Panc1 (cell line): ENCODE data around the gene SDF4.

ENCODE experiments used
- POLR2AphosphoS5 ChIP-seq: IDR thresholded peaks from 2 replicates; pipeline ENCODE4 v1.6.1; 2012; ENCODE audit warnings: mild to moderate bottlenecking, low read depth, low read length, moderate library complexity
- SIN3A ChIP-seq: IDR thresholded peaks from 2 replicates; pipeline ENCODE4 v1.6.1; 2012; ENCODE audit warnings: low read depth, mild to moderate bottlenecking, low read length, moderate library complexity, borderline replicate concordance; ENCODE audit not compliant: insufficient read depth
- TCF7L2 ChIP-seq: IDR thresholded peaks from 2 replicates; pipeline ENCODE4 v1.6.1; 2011; ENCODE audit warnings: mild to moderate bottlenecking, low read depth, low read length, inconsistent platforms
- TF ChIP-seq, protein P1 (sequence below): fragments of 450-650 bp; IDR thresholded peaks from 2 replicates; pipeline ENCODE4 v1.5.1; 2017; ENCODE audit warnings: mild to moderate bottlenecking
- TF ChIP-seq, protein P2 (sequence below), 2 experiments: IDR thresholded peaks; 2 replicates each; pipeline ENCODE4 v1.6.1; 2011 to 2012; ENCODE audit warnings: low read depth in 2 of 2, control low read depth in 1 of 2, low read length in 1 of 2, mild to moderate bottlenecking in 1 of 2, moderate library complexity in 1 of 2; ENCODE audit not compliant: insufficient read depth in 1 of 2

DNA sequence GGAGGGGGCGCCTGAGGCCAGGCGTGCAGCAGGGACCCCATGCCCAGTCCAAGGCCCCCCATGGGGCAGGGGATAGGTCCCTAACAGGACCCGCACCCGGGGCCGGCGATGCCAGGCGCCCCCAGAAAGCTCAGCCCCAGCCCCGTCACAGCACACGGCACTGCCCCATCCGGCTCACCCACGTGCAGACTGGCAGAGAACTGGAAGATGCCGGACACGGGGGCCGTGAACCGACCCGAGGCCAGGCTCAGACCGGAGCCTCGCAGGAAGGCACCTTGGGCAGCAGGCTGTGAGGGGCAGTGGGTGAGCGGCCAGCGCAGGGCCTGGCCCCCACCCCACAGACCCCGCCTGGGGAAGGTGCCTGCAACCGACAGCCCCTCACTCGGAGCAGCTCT, 11.5 kb upstream of the SDF4 start:
- TF ChIP-seq, protein P1, sequence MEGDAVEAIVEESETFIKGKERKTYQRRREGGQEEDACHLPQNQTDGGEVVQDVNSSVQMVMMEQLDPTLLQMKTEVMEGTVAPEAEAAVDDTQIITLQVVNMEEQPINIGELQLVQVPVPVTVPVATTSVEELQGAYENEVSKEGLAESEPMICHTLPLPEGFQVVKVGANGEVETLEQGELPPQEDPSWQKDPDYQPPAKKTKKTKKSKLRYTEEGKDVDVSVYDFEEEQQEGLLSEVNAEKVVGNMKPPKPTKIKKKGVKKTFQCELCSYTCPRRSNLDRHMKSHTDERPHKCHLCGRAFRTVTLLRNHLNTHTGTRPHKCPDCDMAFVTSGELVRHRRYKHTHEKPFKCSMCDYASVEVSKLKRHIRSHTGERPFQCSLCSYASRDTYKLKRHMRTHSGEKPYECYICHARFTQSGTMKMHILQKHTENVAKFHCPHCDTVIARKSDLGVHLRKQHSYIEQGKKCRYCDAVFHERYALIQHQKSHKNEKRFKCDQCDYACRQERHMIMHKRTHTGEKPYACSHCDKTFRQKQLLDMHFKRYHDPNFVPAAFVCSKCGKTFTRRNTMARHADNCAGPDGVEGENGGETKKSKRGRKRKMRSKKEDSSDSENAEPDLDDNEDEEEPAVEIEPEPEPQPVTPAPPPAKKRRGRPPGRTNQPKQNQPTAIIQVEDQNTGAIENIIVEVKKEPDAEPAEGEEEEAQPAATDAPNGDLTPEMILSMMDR = no peak
- TF ChIP-seq POLR2AphosphoS5 (no peak), SIN3A (no peak), TCF7L2 (no peak)
- TF ChIP-seq, protein P2, sequence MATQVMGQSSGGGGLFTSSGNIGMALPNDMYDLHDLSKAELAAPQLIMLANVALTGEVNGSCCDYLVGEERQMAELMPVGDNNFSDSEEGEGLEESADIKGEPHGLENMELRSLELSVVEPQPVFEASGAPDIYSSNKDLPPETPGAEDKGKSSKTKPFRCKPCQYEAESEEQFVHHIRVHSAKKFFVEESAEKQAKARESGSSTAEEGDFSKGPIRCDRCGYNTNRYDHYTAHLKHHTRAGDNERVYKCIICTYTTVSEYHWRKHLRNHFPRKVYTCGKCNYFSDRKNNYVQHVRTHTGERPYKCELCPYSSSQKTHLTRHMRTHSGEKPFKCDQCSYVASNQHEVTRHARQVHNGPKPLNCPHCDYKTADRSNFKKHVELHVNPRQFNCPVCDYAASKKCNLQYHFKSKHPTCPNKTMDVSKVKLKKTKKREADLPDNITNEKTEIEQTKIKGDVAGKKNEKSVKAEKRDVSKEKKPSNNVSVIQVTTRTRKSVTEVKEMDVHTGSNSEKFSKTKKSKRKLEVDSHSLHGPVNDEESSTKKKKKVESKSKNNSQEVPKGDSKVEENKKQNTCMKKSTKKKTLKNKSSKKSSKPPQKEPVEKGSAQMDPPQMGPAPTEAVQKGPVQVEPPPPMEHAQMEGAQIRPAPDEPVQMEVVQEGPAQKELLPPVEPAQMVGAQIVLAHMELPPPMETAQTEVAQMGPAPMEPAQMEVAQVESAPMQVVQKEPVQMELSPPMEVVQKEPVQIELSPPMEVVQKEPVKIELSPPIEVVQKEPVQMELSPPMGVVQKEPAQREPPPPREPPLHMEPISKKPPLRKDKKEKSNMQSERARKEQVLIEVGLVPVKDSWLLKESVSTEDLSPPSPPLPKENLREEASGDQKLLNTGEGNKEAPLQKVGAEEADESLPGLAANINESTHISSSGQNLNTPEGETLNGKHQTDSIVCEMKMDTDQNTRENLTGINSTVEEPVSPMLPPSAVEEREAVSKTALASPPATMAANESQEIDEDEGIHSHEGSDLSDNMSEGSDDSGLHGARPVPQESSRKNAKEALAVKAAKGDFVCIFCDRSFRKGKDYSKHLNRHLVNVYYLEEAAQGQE (IDR thresholded peaks at IDR 0.05; ENCODE audit: insufficient read depth in 1 of 2, low read depth in 2 of 2, low read length in 1 of 2) = no peak
